K562 (cell line): ENCODE results near the gene TRMT2A. TPM values are rescaled to one million over a fixed set of nuclear protein-coding genes. Genes with fewer than 3 reads are reported as not detected.

Experiments
- ATAC-seq: fragments of 200-7000 bp; cut with Tn5 transposase; 3 replicates; pipeline ENCODE4 v1.9.1; 2020; ENCODE audit warnings: moderate library complexity
- BruUV-seq: library from RNA; stranded (reverse); fragments of 400-500 nt; replicated peaks from 2 replicates; lab custom pipeline; 2021; lab: Mats Ljungman, UMichigan
- CTCF ChIA-PET: fragments of 300-600 bp; formaldehyde crosslinking; extraction: SDS; loops from one replicate; lab custom pipeline; 2021; ENCODE audit warnings: low intra/inter-chr PET ratio; lab: Yijun Ruan, JAX
- POLR2A ChIA-PET: fragments of 300-600, 350-650 bp; sonication (Branson Sonifier 250); formaldehyde crosslinking; extraction: SDS; loops from one replicate; lab custom pipeline; 2021; ENCODE audit warnings: antibody characterized with exemption, inconsistent platforms; lab: Yijun Ruan, JAX
- DNase-seq, 4 experiments: peaks; one replicate each; pipeline versions ENCODE4 v3.0.0 to v3.0.0-alpha.2; 2011 to 2018; ENCODE audit warnings: low spot score in 3 of 4, mixed read lengths in 3 of 4; ENCODE audit errors: extremely low read depth in 1 of 4
- FAIRE-seq: peaks from 2 replicates; lab custom pipeline; 2011; peaks lifted over from hg19 to GRCh38; lab: Jason Lieb, UNC
- H2AFZ ChIP-seq: 2 replicates; pipeline ENCODE4 v1.6.0; 2011; ENCODE audit warnings: low read depth, low read length, control low read depth, inconsistent platforms
- H3K27ac ChIP-seq: fragments of 200-600 bp; 3 replicates; pipeline ENCODE4 v1.8.0; 2011; ENCODE audit warnings: low read depth, mild to moderate bottlenecking, control low read depth, inconsistent platforms, low read length, moderate library complexity, mixed read lengths; ENCODE audit errors: extremely low read depth
- H3K27me3 ChIP-seq, 2 experiments: fragments of 300-600 bp in 1 of 2; 2 replicates in 1 of 2; 3 replicates in 1 of 2; pipeline versions ENCODE4 v1.6.0 to v1.8.0; 2011; ENCODE audit warnings: inconsistent platforms in 2 of 2, low read length in 2 of 2, mild to moderate bottlenecking in 1 of 2, mixed read lengths in 1 of 2, moderate library complexity in 1 of 2; ENCODE audit not compliant: control insufficient read depth in 2 of 2, insufficient read depth in 2 of 2
- H3K36me3 ChIP-seq: fragments of 300-600 bp; 3 replicates; pipeline ENCODE4 v1.8.0; 2011; ENCODE audit warnings: mild to moderate bottlenecking, low read length, inconsistent platforms; ENCODE audit not compliant: control insufficient read depth, insufficient read depth
- H3K4me1 ChIP-seq, 2 experiments: fragments of 200-600 bp in 1 of 2; replicated peaks in 1 of 2; 2 replicates in 1 of 2; 3 replicates in 1 of 2; pipeline versions ENCODE4 v1.5.1 to v1.8.0; 2011; ENCODE audit warnings: inconsistent platforms in 2 of 2, low read length in 2 of 2, mild to moderate bottlenecking in 1 of 2, mixed read lengths in 1 of 2, moderate library complexity in 1 of 2; ENCODE audit not compliant: control insufficient read depth in 2 of 2, insufficient read depth in 2 of 2
- H3K4me2 ChIP-seq: 2 replicates; pipeline ENCODE4 v1.6.1; 2011; ENCODE audit warnings: low read length, control low read depth, inconsistent platforms, mixed read lengths; ENCODE audit not compliant: insufficient read depth
- H3K4me3 ChIP-seq: fragments of 200-600 bp; sonication (generic), shearing (Covaris generic); 2 replicates; pipeline ENCODE4 v1.5.1; 2016; ENCODE audit warnings: control low read depth, inconsistent platforms
- H3K79me2 ChIP-seq: fragments of 200-600 bp; 3 replicates; pipeline ENCODE4 v1.8.0; 2011; ENCODE audit warnings: low read length, inconsistent platforms; ENCODE audit not compliant: control insufficient read depth, insufficient read depth
- H3K9ac ChIP-seq, 2 experiments: 2 replicates each; pipeline versions ENCODE4 v1.6.0 to v1.6.1; 2011; ENCODE audit warnings: low read depth in 2 of 2, low read length in 2 of 2, control low read depth in 1 of 2, inconsistent platforms in 1 of 2, mild to moderate bottlenecking in 1 of 2, mixed read lengths in 1 of 2; ENCODE audit not compliant: insufficient read depth in 1 of 2
- H3K9me1 ChIP-seq: one replicate; pipeline ENCODE4 v1.6.0; 2011; ENCODE audit warnings: inconsistent platforms, mild to moderate bottlenecking, low read length, moderate library complexity; ENCODE audit not compliant: control insufficient read depth, insufficient read depth
- H3K9me3 ChIP-seq: replicated peaks from 2 replicates; pipeline ENCODE4 v1.5.1; 2011; ENCODE audit warnings: low read depth, low read length, inconsistent platforms; ENCODE audit not compliant: control insufficient read depth, insufficient read depth
- H4K20me1 ChIP-seq: replicated peaks from 2 replicates; pipeline ENCODE4 v1.6.1; 2011; ENCODE audit warnings: low read length, inconsistent platforms, mixed read lengths; ENCODE audit not compliant: control insufficient read depth, insufficient read depth
- ATF1 ChIP-seq, 2 experiments: fragments of 450-650 bp in 1 of 2; IDR thresholded peaks; 2 replicates each; pipeline ENCODE4 v1.6.1; 2016; ENCODE audit warnings: missing compliant biosample characterization in 1 of 2, missing genetic modification characterization in 1 of 2
- ATF2 ChIP-seq: sonication (generic); formaldehyde crosslinking; IDR thresholded peaks from 2 replicates; pipeline ENCODE4 v1.8.1; 2022; ENCODE audit warnings: missing genetic modification reagents
- BRCA1 ChIP-seq, 2 experiments: fragments of 450-650 bp in 1 of 2; sonication (generic) in 1 of 2; formaldehyde crosslinking in 1 of 2; IDR thresholded peaks; 2 replicates each; pipeline versions ENCODE4 v1.5.0 to v1.6.1; 2017 to 2020; ENCODE audit warnings: mild to moderate bottlenecking in 1 of 2, missing genetic modification reagents in 1 of 2
- ETS2 ChIP-seq: IDR thresholded peaks from 2 replicates; pipeline ENCODE4 v1.6.1; 2016; ENCODE audit warnings: borderline replicate concordance, missing genetic modification characterization, mild to moderate bottlenecking, moderate library complexity, missing compliant biosample characterization; ENCODE audit not compliant: poor library complexity, severe bottlenecking
- ETV1 ChIP-seq: fragments of 450-650 bp; conservative IDR thresholded peaks from 2 replicates; pipeline ENCODE4 v1.6.1; 2016; ENCODE audit warnings: missing genetic modification characterization, control low read depth, low read depth, missing compliant biosample characterization
- HDAC3 ChIP-seq: fragments of 450-650 bp; IDR thresholded peaks from 2 replicates; pipeline ENCODE4 v1.6.1; 2018; ENCODE audit warnings: borderline replicate concordance, mild to moderate bottlenecking, moderate library complexity; ENCODE audit not compliant: partially characterized antibody
- IRF2 ChIP-seq: sonication (generic); formaldehyde crosslinking; IDR thresholded peaks from 2 replicates; pipeline ENCODE4 v1.8.1; 2022; ENCODE audit warnings: mild to moderate bottlenecking, missing genetic modification reagents
- MYBL2 ChIP-seq, 2 experiments: fragments of 450-650 bp in 1 of 2; sonication (generic) in 1 of 2; formaldehyde crosslinking in 1 of 2; IDR thresholded peaks; 2 replicates each; pipeline versions ENCODE4 v1.6.1 to v1.8.1; 2017 to 2022; ENCODE audit warnings: borderline replicate concordance in 1 of 2, inconsistent platforms in 1 of 2, low read depth in 1 of 2, mild to moderate bottlenecking in 1 of 2, missing genetic modification reagents in 1 of 2, moderate library complexity in 1 of 2
- NFE2L1 ChIP-seq: fragments of 450-650 bp; IDR thresholded peaks from 2 replicates; pipeline ENCODE4 v1.6.1; 2016; ENCODE audit warnings: missing genetic modification characterization, low read depth, mild to moderate bottlenecking, missing compliant biosample characterization, moderate library complexity, borderline replicate concordance
- PHF21A ChIP-seq: fragments of 450-650 bp; IDR thresholded peaks from 2 replicates; pipeline ENCODE4 v1.6.1; 2017; ENCODE audit warnings: low read depth, borderline replicate concordance
- RNF2 ChIP-seq: sonication (generic); IDR thresholded peaks from 2 replicates; pipeline ENCODE4 v1.6.1; 2016
- TEAD1 ChIP-seq, 2 experiments: fragments of 450-650 bp in 1 of 2; sonication (generic) in 1 of 2; formaldehyde crosslinking; IDR thresholded peaks; 2 replicates each; pipeline versions ENCODE4 v1.4.0 to v1.8.0; 2020 to 2022; ENCODE audit warnings: mild to moderate bottlenecking in 2 of 2, missing genetic modification reagents in 1 of 2
- USF1 ChIP-seq: sonication (generic); formaldehyde crosslinking; IDR thresholded peaks from 2 replicates; pipeline ENCODE4 v1.9.0; 2022; ENCODE audit warnings: mild to moderate bottlenecking, missing genetic modification reagents
- ZNF184 ChIP-seq: sonication (generic); formaldehyde crosslinking; IDR thresholded peaks from 2 replicates; pipeline ENCODE4 v1.5.0; 2020; ENCODE audit warnings: missing genetic modification reagents
- ZNF23 ChIP-seq: fragments of 250-450 bp; sonication (Bioruptor Pico); IDR thresholded peaks from 2 replicates; pipeline ENCODE4 v1.4.0; 2020; ENCODE audit warnings: mild to moderate bottlenecking
- ZNF324 ChIP-seq: fragments of 250-450 bp; sonication (Bioruptor Pico); IDR thresholded peaks from 2 replicates; pipeline ENCODE4 v1.4.0; 2020; ENCODE audit warnings: mild to moderate bottlenecking
- ZNF639 ChIP-seq, 2 experiments: fragments of 200-800 bp in 1 of 2; sonication (Bioruptor generic) in 1 of 2; sonication (generic) in 1 of 2; formaldehyde crosslinking in 1 of 2; IDR thresholded peaks in 1 of 2; conservative IDR thresholded peaks in 1 of 2; 2 replicates each; pipeline versions ENCODE4 v1.5.0 to v1.6.1; 2016 to 2020; ENCODE audit warnings: missing compliant biosample characterization in 1 of 2, missing genetic modification characterization in 1 of 2, missing genetic modification reagents in 1 of 2
- WGBS: fragments of 100-300 bp; shearing (Covaris generic); methylation state at CpG from one replicate; pipeline ENCODE4 v1.1.6; 2016; ENCODE audit warnings: low coverage, mixed read lengths; ENCODE audit not compliant: insufficient coverage; ENCODE audit errors: missing lambda C conversion rate; 5-methylcytosine and 5-hydroxymethylcytosine counted together
- in situ Hi-C: fragments of 300-500 bp; cut with MboI; formaldehyde crosslinking; loops from 4 replicates; pipeline ENCODE4 v1.15.0; 2018; ENCODE audit warnings: inconsistent platforms, mixed read lengths
- intact Hi-C: fragments of 100-400 bp; cut with micrococcal nuclease; formaldehyde crosslinking; loops from 2 replicates; pipeline ENCODE4 v1.14.2; 2022
- polyA plus RNA-seq, 8 experiments: library from polyadenylated mRNA; depleted of rRNA in 4 of 8; stranded (reverse) in 5 of 8; unstranded in 3 of 8; fragments of >200 nt; fragmentation: Nextera tagmentation in 2 of 8; fragmentation: Illumina TruSeq in 1 of 8; extraction: Ambion mirVana in 2 of 8; extraction: Trizol in 1 of 8; gene quantifications; 2 replicates each; pipeline versions ENCODE4 v1.2.1 to v1.2.3, GENCODE V29; 2011 to 2014; ENCODE audit warnings: inconsistent platforms in 1 of 8, missing spikeins in 1 of 8
- total RNA-seq, 7 experiments: library from RNA; depleted of rRNA in 6 of 7; stranded (reverse); fragments of >200 nt in 6 of 7; fragmentation: Illumina TruSeq in 2 of 7; extraction: Trizol in 2 of 7; gene quantifications; 2 replicates each; pipeline versions ENCODE4 v1.2.1 to v1.2.3, GENCODE V29; 2011 to 2021; ENCODE audit warnings: low replicate concordance in 1 of 7

The TRMT2A gene
- total and polyA plus RNA-seq, 9 of the 15 experiments (the other 6 are each of a cell fraction or from before 2014, with no cell fraction given), result 1.6 to 265 (median 140) TPM

- Histone ChIP-seq H3K4me3 (no peak overlapping the region), H3K9me1 (no peaks in the 10 kb centered on the region), H3K79me2 (no peaks in the 10 kb centered on the region), H2AFZ (no peak overlapping the region), H3K27ac (no peak overlapping the region), H3K9me3 (peaks cover 5% of the 10 kb centered on the region), H3K27me3 (peaks cover 45 to 66% of the 10 kb centered on the region in 2 experiments; a peak in 4 of 5 replicates), H3K4me1 (peaks cover 0 to 21% of the 10 kb centered on the region in 2 experiments; a peak in 1 of 5 replicates), H3K36me3 (no peaks in the 10 kb centered on the region), H3K9ac (peak overlapping the region in 1 of 2 experiments; percentile 31; a peak in 2 of 4 replicates), H4K20me1 (peaks cover 26% of the 10 kb centered on the region; the same call in 1 of the 2 replicates), H3K4me2 (no peak overlapping the region)
- WGBS, result under 1% methylated on average over 9 of the region's 9 CpGs
- no peak for DNase-seq
- FAIRE-seq, result no peak
- ATAC-seq, result no peak
- CTCF ChIA-PET, result no interaction called here
- POLR2A ChIA-PET, result interaction anchor here (0.5 to 1.3 kb wide), 4 partner anchors 9 to 87 kb away, joined by 3 to 4 read pairs (median 4); no protein-coding TSS in a partner anchor
- in situ Hi-C loops (loop anchor here (25.0 kb wide), 1 partner anchor 521 kb away; no protein-coding TSS in a partner anchor), intact Hi-C loops (loop anchor here (5.0 kb wide), 1 partner anchor 41 kb away; no protein-coding TSS in a partner anchor)
- no TSS peak for BruUV-seq
- TF ChIP-seq ETS2 (no peak), BRCA1 (IDR thresholded peaks at IDR 0.05) (no peak), BRCA1 (CRISPR knock-in tag; IDR thresholded peaks at IDR 0.05) (peak; percentile 68; the same call in 1 of the 2 replicates), ZNF639 (CRISPR knock-in tag; conservative IDR thresholded peaks at IDR 0.05 in 1 of 2, IDR thresholded peaks at IDR 0.05 in 1 of 2) (0 out of 4 replicates have a peak, but pooled peaks of 1 of the 2 experiments have one; percentile 4), RNF2 (no peak), ETV1 (tag) (no peak), IRF2 (no peak; the same call in 1 of the 2 replicates), ZNF23 (CRISPR knock-in tag) (no peak), USF1 (CRISPR knock-in tag) (peak; percentile 20; the same call in 1 of the 2 replicates), ZNF184 (CRISPR knock-in tag) (peak; percentile 50; the same call in 1 of the 2 replicates), HDAC3 (no peak), TEAD1 (CRISPR knock-in tag; IDR thresholded peaks at IDR 0.05) (no peak), ZNF324 (CRISPR knock-in tag) (no peak), MYBL2 (IDR thresholded peaks at IDR 0.05; ENCODE audit: low read depth) (no peak), MYBL2 (CRISPR knock-in tag; IDR thresholded peaks at IDR 0.05; ENCODE audit: borderline replicate concordance) (0 out of 2 replicates have a peak, but pooled peaks have one; percentile 37), NFE2L1 (tag) (no peak), ATF2 (CRISPR knock-in tag) (no peak), ATF1 (CRISPR knock-in tag; IDR thresholded peaks at IDR 0.05) (no peak), ATF1 (tag; IDR thresholded peaks at IDR 0.05) (no peak), PHF21A (no peak)
These were observed 49.7 kb upstream of the TRMT2A start for GRCh38 chr22:20166703-20167102.
